ENCODE results near the gene SPIB.

Gene SPIB

DNA sequence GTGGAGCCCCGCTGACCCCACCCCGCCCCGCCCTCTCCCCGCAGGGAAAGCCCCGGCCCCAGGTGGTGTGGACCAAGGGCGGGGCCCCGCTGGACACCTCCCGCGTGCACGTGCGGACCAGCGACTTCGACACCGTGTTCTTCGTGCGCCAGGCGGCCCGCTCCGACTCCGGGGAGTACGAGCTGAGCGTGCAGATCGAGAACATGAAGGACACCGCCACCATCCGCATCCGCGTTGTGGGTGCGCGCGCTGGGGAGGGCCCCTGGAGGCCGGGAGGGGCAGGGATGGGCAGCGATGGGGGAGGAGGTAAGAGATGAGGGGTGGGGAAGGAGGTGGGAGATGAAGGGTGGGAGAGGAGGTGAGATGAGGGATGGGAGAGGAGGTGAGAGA, 40.3 kb downstream of the SPIB start:
- no peaks in the 10 kb centered on the region for H3K27me3 ChIP-seq (ENCODE audit: control insufficient read depth, insufficient read depth, low read length)

DNA sequence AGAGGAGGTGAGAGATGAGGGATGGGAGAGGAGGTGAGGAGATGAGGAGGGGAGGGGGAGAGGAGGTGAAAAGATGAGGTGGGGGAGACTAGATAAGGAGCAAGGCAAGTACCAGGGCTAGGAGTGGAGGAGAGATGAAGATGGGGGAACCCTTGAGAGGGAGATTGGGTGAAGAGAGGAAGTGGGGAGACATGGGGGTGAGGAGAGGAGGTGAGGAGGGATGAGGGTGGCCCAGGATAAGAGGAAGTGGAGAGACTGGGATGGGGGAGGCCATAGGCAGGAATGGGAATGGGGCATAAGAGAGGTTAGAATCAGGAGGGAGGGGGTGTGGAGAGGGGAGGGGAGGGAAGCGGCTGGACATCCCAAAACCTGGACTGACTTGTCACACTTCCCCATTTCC, 40.9 kb downstream of the SPIB start:
- no peak overlapping the region for H3K27ac ChIP-seq (ENCODE audit: low read length)
- H3K27me3 ChIP-seq (ENCODE audit: control insufficient read depth, insufficient read depth, low read length), result no peaks in the 10 kb centered on the region
- H3K4me3 ChIP-seq (ENCODE audit: low read length), result no peak overlapping the region
- H3K9me3 ChIP-seq (ENCODE audit: control insufficient read depth, insufficient read depth, low read length), result peaks cover 2% of the 10 kb centered on the region; the same call in 1 of the 2 replicates
- no peaks in the 10 kb centered on the region; the same call in 1 of the 2 replicates for H3K36me3 ChIP-seq (ENCODE audit: control insufficient read depth, insufficient read depth, low read length)
- no peaks in the 10 kb centered on the region for H3K4me1 ChIP-seq (ENCODE audit: control insufficient read depth, insufficient read depth, low read length)
- no CpG with 5 or more reads among the region's 1 CpG for WGBS (ENCODE audit: insufficient coverage, insufficient read length)
- DNase-seq (ENCODE audit: low read depth, low spot score), result no peak

More for the DNA sequence above, 40.3 kb downstream of the SPIB start:
- Histone ChIP-seq H3K27ac (ENCODE audit: low read length) (no peak overlapping the region), H3K4me3 (ENCODE audit: low read length) (no peak overlapping the region), H3K36me3 (ENCODE audit: control insufficient read depth, insufficient read depth, low read length) (no peaks in the 10 kb centered on the region; the same call in 1 of the 2 replicates), H3K4me1 (ENCODE audit: control insufficient read depth, insufficient read depth, low read length) (no peaks in the 10 kb centered on the region; the same call in 1 of the 2 replicates), H3K9me3 (ENCODE audit: control insufficient read depth, insufficient read depth, low read length) (peaks cover 2% of the 10 kb centered on the region; the same call in 1 of the 2 replicates)
- no peak for DNase-seq (ENCODE audit: low read depth, low spot score)
- 100% methylated on average over 1 of the region's 32 CpGs for WGBS (ENCODE audit: insufficient coverage, insufficient read length)

DNA sequence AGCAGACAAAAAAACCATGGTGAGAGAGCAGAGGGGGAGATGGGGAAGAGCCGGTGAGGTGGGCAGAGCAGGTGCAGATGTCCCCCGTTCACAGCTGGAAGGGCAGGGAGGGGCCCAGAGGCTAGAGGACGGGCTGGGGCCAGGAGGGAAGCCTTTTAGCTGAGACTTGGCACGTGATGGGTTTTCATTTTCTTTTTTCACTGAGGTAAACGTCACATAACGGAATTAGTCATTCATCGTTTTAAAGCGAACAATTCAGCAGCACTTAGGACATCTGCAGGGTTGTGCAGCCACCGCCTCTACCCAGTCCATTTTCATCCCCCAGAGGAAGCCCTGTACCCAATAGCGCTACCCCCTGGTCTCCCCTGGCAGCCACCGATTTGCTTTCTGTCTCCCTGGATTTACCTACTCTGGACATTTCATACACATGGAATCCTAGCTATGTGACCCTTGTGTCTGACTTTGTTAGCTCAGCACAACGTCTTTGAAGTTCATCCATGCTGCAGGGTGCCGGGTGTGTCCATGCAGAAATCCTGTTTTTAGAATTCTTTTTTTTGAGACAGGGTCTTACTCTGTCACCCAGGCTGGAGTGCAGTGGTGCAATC, 41.5 kb downstream of the SPIB start:
- no peak overlapping the region for H3K27ac ChIP-seq (ENCODE audit: low read length)
- H3K9me3 ChIP-seq (ENCODE audit: control insufficient read depth, insufficient read depth, low read length), result no peaks in the 10 kb centered on the region
- H3K27me3 ChIP-seq (ENCODE audit: control insufficient read depth, insufficient read depth, low read length), result no peaks in the 10 kb centered on the region
- no peak for DNase-seq (ENCODE audit: low read depth, low spot score)
- no peaks in the 10 kb centered on the region for H3K36me3 ChIP-seq (ENCODE audit: control insufficient read depth, insufficient read depth, low read length)
- H3K4me3 ChIP-seq (ENCODE audit: low read length), result no peak overlapping the region
- H3K4me1 ChIP-seq (ENCODE audit: control insufficient read depth, insufficient read depth, low read length), result no peaks in the 10 kb centered on the region
- WGBS (ENCODE audit: insufficient coverage, insufficient read length), result no CpG with 5 or more reads among the region's 13 CpGs

- Histone ChIP-seq H3K4me3 (ENCODE audit: low read length) (no peak overlapping the region), H3K36me3 (ENCODE audit: control insufficient read depth, insufficient read depth, low read length) (no peaks in the 10 kb centered on the region), H3K27ac (ENCODE audit: low read length) (no peak overlapping the region), H3K4me1 (ENCODE audit: control insufficient read depth, insufficient read depth, low read length) (no peaks in the 10 kb centered on the region; the same call in 1 of the 2 replicates), H3K27me3 (ENCODE audit: control insufficient read depth, insufficient read depth, low read length) (no peaks in the 10 kb centered on the region), H3K9me3 (ENCODE audit: control insufficient read depth, insufficient read depth, low read length) (no peaks in the 10 kb centered on the region)
- no peak for DNase-seq (ENCODE audit: low read depth, low spot score)
- WGBS (ENCODE audit: insufficient coverage, insufficient read length), result no CpG with 5 or more reads among the region's 28 CpGs
Observed at GRCh38 chr19:50461066-50461875, 42.5 kb downstream of the SPIB start.

- Histone ChIP-seq H3K9me3 (ENCODE audit: control insufficient read depth, insufficient read depth, low read length) (no peaks in the 10 kb centered on the region), H3K27me3 (ENCODE audit: control insufficient read depth, insufficient read depth, low read length) (no peaks in the 10 kb centered on the region), H3K4me1 (ENCODE audit: control insufficient read depth, insufficient read depth, low read length) (no peaks in the 10 kb centered on the region; the same call in 1 of the 2 replicates), H3K4me3 (ENCODE audit: low read length) (no peak overlapping the region), H3K36me3 (ENCODE audit: control insufficient read depth, insufficient read depth, low read length) (no peaks in the 10 kb centered on the region), H3K27ac (ENCODE audit: low read length) (no peak overlapping the region)
- WGBS (ENCODE audit: insufficient coverage, insufficient read length), result no CpG with 5 or more reads among the region's 7 CpGs
- no peak for DNase-seq (ENCODE audit: low read depth, low spot score)
Observed at GRCh38 chr19:50462970-50463369, 44.2 kb downstream of the SPIB start.

- no peaks in the 10 kb centered on the region for H3K36me3 ChIP-seq (ENCODE audit: control insufficient read depth, insufficient read depth, low read length)
- no peaks in the 10 kb centered on the region; the same call in 1 of the 2 replicates for H3K4me1 ChIP-seq (ENCODE audit: control insufficient read depth, insufficient read depth, low read length)
- H3K27me3 ChIP-seq (ENCODE audit: control insufficient read depth, insufficient read depth, low read length), result no peaks in the 10 kb centered on the region
- no peak for DNase-seq (ENCODE audit: low read depth, low spot score)
- peaks cover 2% of the 10 kb centered on the region; the same call in 1 of the 2 replicates for H3K9me3 ChIP-seq (ENCODE audit: control insufficient read depth, insufficient read depth, low read length)
- WGBS (ENCODE audit: insufficient coverage, insufficient read length), result no CpG with 5 or more reads among the region's 19 CpGs
- no peak overlapping the region for H3K27ac ChIP-seq (ENCODE audit: low read length)
- H3K4me3 ChIP-seq (ENCODE audit: low read length), result no peak overlapping the region
Observed at GRCh38 chr19:50464348-50464747, 45.6 kb downstream of the SPIB start.

DNA sequence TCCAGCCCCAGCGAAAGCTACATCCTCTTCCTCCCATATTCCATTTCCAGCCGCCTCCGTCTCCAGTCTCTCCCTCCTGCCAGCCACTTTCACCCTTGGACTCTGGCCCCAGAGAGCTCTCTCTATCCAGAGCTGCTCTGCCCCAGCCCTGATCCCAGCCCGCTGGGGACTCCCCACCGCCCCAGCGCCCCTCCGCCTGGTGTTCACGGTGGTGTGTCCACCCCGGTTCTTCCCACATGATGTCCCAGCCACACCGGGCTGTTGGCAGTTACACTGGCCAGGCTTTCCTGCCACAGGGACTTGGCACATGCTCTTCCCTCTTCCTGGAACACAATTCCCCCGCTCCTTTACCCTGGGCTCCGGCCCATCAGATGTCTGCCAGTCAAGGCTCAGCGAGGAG, 46.3 kb downstream of the SPIB start:
- WGBS (ENCODE audit: insufficient coverage, insufficient read length), result no CpG with 5 or more reads among the region's 13 CpGs
- Histone ChIP-seq H3K27ac (ENCODE audit: low read length) (no peak overlapping the region), H3K9me3 (ENCODE audit: control insufficient read depth, insufficient read depth, low read length) (peaks cover 2% of the 10 kb centered on the region; the same call in 1 of the 2 replicates), H3K4me1 (ENCODE audit: control insufficient read depth, insufficient read depth, low read length) (no peaks in the 10 kb centered on the region; the same call in 1 of the 2 replicates), H3K27me3 (ENCODE audit: control insufficient read depth, insufficient read depth, low read length) (no peaks in the 10 kb centered on the region), H3K36me3 (ENCODE audit: control insufficient read depth, insufficient read depth, low read length) (no peaks in the 10 kb centered on the region), H3K4me3 (ENCODE audit: low read length) (no peak overlapping the region)
- DNase-seq (ENCODE audit: low read depth, low spot score), result no peak

GRCh38 chr19:50465986-50466705, 47.4 kb downstream of the SPIB start:
- Histone ChIP-seq H3K27ac (ENCODE audit: low read length) (no peak overlapping the region), H3K4me3 (ENCODE audit: low read length) (no peak overlapping the region), H3K36me3 (ENCODE audit: control insufficient read depth, insufficient read depth, low read length) (no peaks in the 10 kb centered on the region), H3K9me3 (ENCODE audit: control insufficient read depth, insufficient read depth, low read length) (peaks cover 2% of the 10 kb centered on the region; the same call in 1 of the 2 replicates), H3K4me1 (ENCODE audit: control insufficient read depth, insufficient read depth, low read length) (no peaks in the 10 kb centered on the region; the same call in 1 of the 2 replicates), H3K27me3 (ENCODE audit: control insufficient read depth, insufficient read depth, low read length) (no peaks in the 10 kb centered on the region)
- no peak for DNase-seq (ENCODE audit: low read depth, low spot score)
- no CpG with 5 or more reads among the region's 29 CpGs for WGBS (ENCODE audit: insufficient coverage, insufficient read length)

- Histone ChIP-seq H3K4me1 (ENCODE audit: control insufficient read depth, insufficient read depth, low read length) (no peaks in the 10 kb centered on the region; the same call in 1 of the 2 replicates), H3K27ac (ENCODE audit: low read length) (no peak overlapping the region)
- WGBS (ENCODE audit: insufficient coverage, insufficient read length), result no CpG with 5 or more reads among the region's 11 CpGs
Observed at GRCh38 chr19:50466706-50467039, 47.9 kb downstream of the SPIB start.

GRCh38 chr19:50467566-50467965, 48.8 kb downstream of the SPIB start:
- Histone ChIP-seq H3K27ac (ENCODE audit: low read length) (no peak overlapping the region), H3K4me3 (ENCODE audit: low read length) (no peak overlapping the region), H3K36me3 (ENCODE audit: control insufficient read depth, insufficient read depth, low read length) (no peaks in the 10 kb centered on the region), H3K9me3 (ENCODE audit: control insufficient read depth, insufficient read depth, low read length) (peaks cover 4% of the 10 kb centered on the region; the same call in 1 of the 2 replicates), H3K4me1 (ENCODE audit: control insufficient read depth, insufficient read depth, low read length) (no peaks in the 10 kb centered on the region; the same call in 1 of the 2 replicates), H3K27me3 (ENCODE audit: control insufficient read depth, insufficient read depth, low read length) (no peaks in the 10 kb centered on the region)
- no CpG with 5 or more reads among the region's 18 CpGs for WGBS (ENCODE audit: insufficient coverage, insufficient read length)
- DNase-seq (ENCODE audit: low read depth, low spot score), result no peak

More at GRCh38 chr19:50466706-50467039, 47.9 kb downstream of the SPIB start:
- no peak for DNase-seq (ENCODE audit: low read depth, low spot score)
- Histone ChIP-seq H3K9me3 (ENCODE audit: control insufficient read depth, insufficient read depth, low read length) (peaks cover 2% of the 10 kb centered on the region; the same call in 1 of the 2 replicates), H3K36me3 (ENCODE audit: control insufficient read depth, insufficient read depth, low read length) (no peaks in the 10 kb centered on the region), H3K27me3 (ENCODE audit: control insufficient read depth, insufficient read depth, low read length) (no peaks in the 10 kb centered on the region), H3K4me3 (ENCODE audit: low read length) (no peak overlapping the region)
